Neuronal stem cell (in vitro differentiated cells): ENCODE data around the gene GATAD2A.
"Not testable (repeated sequence)": the region's sequence is repeated elsewhere in the genome, so short reads cannot be mapped to it uniquely, and the experiment has no call there.

Experiments
- DNase-seq: peaks from one replicate; pipeline ENCODE4 v3.0.0-alpha.2; 2013; ENCODE audit warnings: low spot score
- H2AFZ ChIP-seq: one replicate; pipeline ENCODE4 v1.6.1; 2013; ENCODE audit warnings: mild to moderate bottlenecking, low read length, inconsistent platforms
- H2AK5ac ChIP-seq: 2 replicates; pipeline ENCODE4 v1.6.1; 2013; ENCODE audit warnings: low read depth, mild to moderate bottlenecking, inconsistent platforms, low read length, moderate library complexity, mixed read lengths
- H2BK120ac ChIP-seq: 2 replicates; pipeline ENCODE4 v1.6.1; 2013; ENCODE audit warnings: low read depth, mild to moderate bottlenecking, inconsistent platforms, low read length, moderate library complexity, mixed read lengths
- H2BK12ac ChIP-seq: one replicate; pipeline ENCODE4 v1.6.1; 2013; ENCODE audit warnings: low read length, inconsistent platforms
- H2BK15ac ChIP-seq: 2 replicates; pipeline ENCODE4 v1.6.1; 2013; ENCODE audit warnings: mild to moderate bottlenecking, low read length, inconsistent platforms, mixed read lengths
- H2BK5ac ChIP-seq: one replicate; pipeline ENCODE4 v1.6.1; 2013; ENCODE audit warnings: inconsistent platforms, mild to moderate bottlenecking, low read length, moderate library complexity
- H3K14ac ChIP-seq: one replicate; pipeline ENCODE4 v1.6.1; 2013; ENCODE audit warnings: low read length, inconsistent platforms
- H3K18ac ChIP-seq: 2 replicates; pipeline ENCODE4 v1.6.1; 2013; ENCODE audit warnings: low read length, inconsistent platforms
- H3K23ac ChIP-seq: 2 replicates; pipeline ENCODE4 v1.6.1; 2013; ENCODE audit warnings: low read depth, mild to moderate bottlenecking, mixed read lengths, low read length, inconsistent platforms; ENCODE audit not compliant: poor library complexity
- H3K27ac ChIP-seq: replicated peaks from 3 replicates; pipeline ENCODE4 v1.5.1; 2013; ENCODE audit warnings: low read length, inconsistent platforms
- H3K27me3 ChIP-seq, 3 experiments: 2 replicates each; pipeline ENCODE4 v1.6.1; 2013; ENCODE audit warnings: low read length in 3 of 3, mild to moderate bottlenecking in 2 of 3, inconsistent platforms in 1 of 3, low read depth in 1 of 3, mixed read lengths in 1 of 3, moderate library complexity in 1 of 3; ENCODE audit not compliant: control insufficient read depth in 3 of 3, insufficient read depth in 3 of 3
- H3K36me3 ChIP-seq, 2 donors: replicated peaks in 1 of 2; 2 replicates each; pipeline ENCODE4 v1.6.1; 2013; ENCODE audit warnings: low read length in 2 of 2; ENCODE audit not compliant: control insufficient read depth in 2 of 2, insufficient read depth in 2 of 2
- H3K4ac ChIP-seq: 2 replicates; pipeline ENCODE4 v1.6.1; 2013; ENCODE audit warnings: inconsistent platforms, mild to moderate bottlenecking, low read length, moderate library complexity
- H3K4me1 ChIP-seq, 2 donors: 1 replicate in 1 of 2; 2 replicates in 1 of 2; pipeline ENCODE4 v1.6.1; 2013; ENCODE audit warnings: low read length in 2 of 2, low read depth in 1 of 2; ENCODE audit not compliant: control insufficient read depth in 2 of 2, insufficient read depth in 1 of 2
- H3K4me2 ChIP-seq: one replicate; pipeline ENCODE4 v1.6.1; 2013; ENCODE audit warnings: mild to moderate bottlenecking, low read length, inconsistent platforms; ENCODE audit not compliant: insufficient read depth, poor library complexity, severe bottlenecking
- H3K4me3 ChIP-seq, 2 donors: 2 replicates each; pipeline ENCODE4 v1.5.1; 2013; ENCODE audit warnings: low read length in 2 of 2, mild to moderate bottlenecking in 2 of 2, inconsistent platforms in 1 of 2, moderate library complexity in 1 of 2
- H3K79me1 ChIP-seq: one replicate; pipeline ENCODE4 v1.6.1; 2013; ENCODE audit warnings: low read depth, mild to moderate bottlenecking, inconsistent platforms, low read length, moderate library complexity
- H3K9ac ChIP-seq: one replicate; pipeline ENCODE4 v1.6.1; 2013; ENCODE audit warnings: mild to moderate bottlenecking, low read depth, low read length, inconsistent platforms; ENCODE audit not compliant: poor library complexity
- H3K9me3 ChIP-seq, 2 donors: replicated peaks in 1 of 2; 2 replicates each; pipeline versions ENCODE3 to v1.6.1; 2013; ENCODE audit warnings: low read length in 2 of 2, mild to moderate bottlenecking in 2 of 2, inconsistent platforms in 1 of 2, low read depth in 1 of 2, mixed read lengths in 1 of 2, moderate library complexity in 1 of 2; ENCODE audit not compliant: control insufficient read depth in 2 of 2, insufficient read depth in 1 of 2
- H4K8ac ChIP-seq: one replicate; pipeline ENCODE4 v1.6.1; 2013; ENCODE audit warnings: low read depth, mild to moderate bottlenecking, inconsistent platforms, low read length, moderate library complexity
- H4K91ac ChIP-seq: one replicate; pipeline ENCODE4 v1.6.1; 2013; ENCODE audit warnings: low read length, low read depth, mild to moderate bottlenecking, inconsistent platforms; ENCODE audit not compliant: poor library complexity
- WGBS, 2 donors: extraction: QIAGEN DNeasy Blood & Tissue Kit; methylation state at CpG; one replicate each; pipeline ENCODE4 v1.1.7; 2013; ENCODE audit warnings: missing lambda C conversion rate in 2 of 2, mixed read lengths in 1 of 2; ENCODE audit not compliant: insufficient read length in 2 of 2, insufficient replicate concordance in 1 of 2; ENCODE audit errors: extremely low coverage in 2 of 2; 5-methylcytosine and 5-hydroxymethylcytosine counted together

The GATAD2A gene

GRCh38 chr19:19371059-19371458, 34.4 kb upstream of the GATAD2A start:
- Histone ChIP-seq H2AFZ (no peak overlapping the region), H3K27ac (no peak overlapping the region), H4K91ac (no peak overlapping the region), H3K14ac (no peak overlapping the region), H3K4ac (no peak overlapping the region), H2BK12ac (peak overlapping the region; percentile 58), H2BK120ac (no peak overlapping the region), H2BK5ac (no peak overlapping the region), H2AK5ac (no peak overlapping the region), H4K8ac (no peak overlapping the region), H3K23ac (no peak overlapping the region), H3K4me3 (no peak overlapping the region), H3K9me3 (no peaks in the 10 kb centered on the region), H3K4me2 (no peak overlapping the region), H3K27me3 (no peaks in the 10 kb centered on the region), H3K18ac (no peak overlapping the region), H3K36me3 (no peaks in the 10 kb centered on the region), H3K79me1 (peaks cover 2% of the 10 kb centered on the region), H3K9ac (no peak overlapping the region), H2BK15ac (no peak overlapping the region), H3K4me1 (peaks cover 1 to 4% of the 10 kb centered on the region in 2 donors)
- no CpG with 5 or more reads among the region's 8 CpGs for WGBS, 2 donors
- no peak for DNase-seq

- no peak overlapping the region for H2BK120ac ChIP-seq
- no peak overlapping the region for H3K4ac ChIP-seq
- H3K23ac ChIP-seq = no peak overlapping the region
- no peaks in the 10 kb centered on the region for H3K9me3 ChIP-seq
- H3K14ac ChIP-seq = no peak overlapping the region
- H2BK12ac ChIP-seq = no peak overlapping the region
- no peak for DNase-seq
- peaks cover 2% of the 10 kb centered on the region for H3K79me1 ChIP-seq
- no peaks in the 10 kb centered on the region for H3K36me3 ChIP-seq
- H2AFZ ChIP-seq = peak overlapping the region; percentile 76
- H4K91ac ChIP-seq = no peak overlapping the region
- H3K4me3 ChIP-seq = no peak overlapping the region
- no peak overlapping the region for H2BK15ac ChIP-seq
- no peak overlapping the region for H3K9ac ChIP-seq
- peaks cover 0 to 2% of the 10 kb centered on the region in 2 donors for H3K4me1 ChIP-seq
- WGBS, 2 donors = no CpG with 5 or more reads among the region's 8 CpGs
- H4K8ac ChIP-seq = no peak overlapping the region
- H3K18ac ChIP-seq = no peak overlapping the region
- H3K27ac ChIP-seq = no peak overlapping the region
- no peak overlapping the region for H2AK5ac ChIP-seq
- H2BK5ac ChIP-seq = no peak overlapping the region
- H3K27me3 ChIP-seq = no peaks in the 10 kb centered on the region
- H3K4me2 ChIP-seq = no peak overlapping the region
These were observed 32.6 kb upstream of the GATAD2A start for GRCh38 chr19:19372656-19373416.

DNA sequence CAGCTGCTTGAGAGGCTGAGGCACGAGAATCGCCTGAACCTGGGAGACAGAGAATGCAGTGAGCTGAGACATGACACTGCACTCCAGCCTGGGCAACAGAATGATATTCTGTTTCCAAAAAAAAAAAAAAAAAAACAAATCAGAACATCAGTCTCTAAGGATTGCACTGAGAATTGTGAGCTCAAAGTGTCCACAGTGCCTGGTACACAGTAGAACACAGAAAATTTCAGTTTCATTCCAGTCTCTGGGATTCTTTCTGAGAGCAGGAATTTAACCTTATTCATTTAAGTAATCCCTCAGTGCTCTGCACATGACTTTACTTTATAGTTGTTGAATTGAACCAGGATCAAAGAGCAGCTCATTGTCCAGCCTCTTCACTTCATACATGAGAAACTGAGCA, 25.9 kb upstream of the GATAD2A start:
- H4K8ac ChIP-seq = no peak overlapping the region
- H3K27ac ChIP-seq = no peak overlapping the region
- no peak overlapping the region for H2BK5ac ChIP-seq
- no peak overlapping the region for H3K9ac ChIP-seq
- no peaks in the 10 kb centered on the region for H3K79me1 ChIP-seq
- H3K27me3 ChIP-seq = no peaks in the 10 kb centered on the region
- no peak overlapping the region for H2BK15ac ChIP-seq
- peaks cover 1 to 9% of the 10 kb centered on the region in 2 donors for H3K9me3 ChIP-seq
- H3K36me3 ChIP-seq = no peaks in the 10 kb centered on the region
- no peak overlapping the region for H2BK120ac ChIP-seq
- H2AFZ ChIP-seq = no peak overlapping the region
- no peak overlapping the region for H2BK12ac ChIP-seq
- H3K18ac ChIP-seq = no peak overlapping the region
- H3K4me1 ChIP-seq = peaks cover 0 to 2% of the 10 kb centered on the region in 2 donors
- no peak overlapping the region for H3K4me3 ChIP-seq
- no peak overlapping the region for H3K4ac ChIP-seq
- no peak overlapping the region for H3K14ac ChIP-seq
- no peak for DNase-seq
- H4K91ac ChIP-seq = no peak overlapping the region
- H3K4me2 ChIP-seq = no peak overlapping the region
- WGBS, 2 donors = no CpG with 5 or more reads among the region's 2 CpGs
- no peak overlapping the region for H3K23ac ChIP-seq
- H2AK5ac ChIP-seq = no peak overlapping the region

DNA sequence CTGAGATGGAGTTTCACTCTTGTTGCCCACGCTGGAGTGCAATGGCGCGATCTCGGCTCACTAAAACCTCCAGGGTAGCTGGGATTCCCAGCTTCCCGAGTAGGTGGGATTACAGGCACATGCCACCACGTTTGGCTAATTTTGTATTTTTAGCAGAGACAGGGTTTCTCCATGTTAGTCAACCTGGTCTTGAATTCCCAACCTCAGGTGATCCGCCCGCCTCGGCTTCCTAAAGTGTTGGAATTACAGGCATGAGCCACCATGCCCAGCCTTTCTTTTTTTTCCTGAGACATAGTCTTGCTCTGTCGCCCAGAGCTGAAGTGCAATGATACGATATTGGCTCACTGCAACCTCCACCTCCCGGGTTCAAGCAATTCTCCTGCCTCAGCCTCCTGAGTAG, 25.2 kb upstream of the GATAD2A start:
- H3K36me3 ChIP-seq, H4K8ac ChIP-seq, H2AFZ ChIP-seq, H3K9ac ChIP-seq, H2BK120ac ChIP-seq, H3K4me1 ChIP-seq, H3K4me2 ChIP-seq, H3K14ac ChIP-seq, H3K4me3 ChIP-seq, H3K27ac ChIP-seq, H3K4ac ChIP-seq, H2BK15ac ChIP-seq, H2AK5ac ChIP-seq, DNase-seq, H3K23ac ChIP-seq, H4K91ac ChIP-seq, H3K27me3 ChIP-seq, H3K18ac ChIP-seq, H2BK5ac ChIP-seq, H3K79me1 ChIP-seq, H2BK12ac ChIP-seq: not testable (repeated sequence)
- WGBS, 2 donors = no CpG with 5 or more reads among the region's 12 CpGs
- peaks cover 2 to 13% of the 10 kb centered on the region in 2 donors for H3K9me3 ChIP-seq
